Activated CD4-positive, alpha-beta T cell treated with anti-CD3 and anti-CD28 coated beads for 36 hours (primary cell): ENCODE data around the gene HDHD3. TPM values are rescaled to one million over a fixed set of nuclear protein-coding genes. Genes with fewer than 3 reads are reported as not detected.
"Not testable (repeated sequence)": the region's sequence is repeated elsewhere in the genome, so short reads cannot be mapped to it uniquely, and the experiment has no call there.

Experiments used
- ATAC-seq: fragments of 200-7000 bp; cut with Tn5 transposase; one replicate; pipeline ENCODE4 v1.10.0; 2021; ENCODE audit warnings: mild to moderate bottlenecking, moderate library complexity
- CTCF ChIA-PET: fragments of 350-600 bp; sonication (Branson Sonifier 250); formaldehyde crosslinking; loops from one replicate; lab custom pipeline; 2021; ENCODE audit warnings: antibody characterized with exemption; lab: Charles Lee
- POLR2A ChIA-PET: fragments of 350-600 bp; sonication (Branson Sonifier 250); formaldehyde crosslinking; loops from one replicate; lab custom pipeline; 2021; ENCODE audit warnings: antibody characterized with exemption, inconsistent platforms; lab: Charles Lee
- DNase-seq: peaks from one replicate; pipeline ENCODE4 v3.0.0-alpha.2; 2020
- H3K27ac Mint-ChIP-seq: one replicate; pipeline ENCODE4 v1.8.0; 2021; ENCODE audit warnings: mixed read lengths
- H3K27me3 Mint-ChIP-seq: one replicate; pipeline ENCODE4 v1.8.0; 2021; ENCODE audit warnings: mixed read lengths
- H3K36me3 Mint-ChIP-seq: one replicate; pipeline ENCODE4 v1.8.0; 2021; ENCODE audit warnings: low read depth, mixed read lengths
- H3K4me1 Mint-ChIP-seq: one replicate; pipeline ENCODE4 v1.8.0; 2021; ENCODE audit warnings: mixed read lengths
- H3K4me3 Mint-ChIP-seq: one replicate; pipeline ENCODE4 v1.8.0; 2021; ENCODE audit warnings: mild to moderate bottlenecking, moderate library complexity, mixed read lengths
- H3K9me3 Mint-ChIP-seq: one replicate; pipeline ENCODE4 v1.8.0; 2021; ENCODE audit warnings: low read depth, mixed read lengths
- intact Hi-C, 2 experiments: fragments of 100-400 bp; cut with DNase I in 1 of 2; cut with micrococcal nuclease in 1 of 2; formaldehyde crosslinking; loops; one replicate each; pipeline versions ENCODE4 v1.14.2 to v1.15.1; 2022 to 2024; cut with DNase I, micrococcal nuclease
- total RNA-seq, 2 experiments: library from RNA; stranded (reverse); gene quantifications; one replicate each; pipeline ENCODE4 v1.2.3, GENCODE V29; 2021

HDHD3 gene
- total RNA-seq, 2 experiments from 2014 or later: 12.7 to 16.5 TPM

DNA sequence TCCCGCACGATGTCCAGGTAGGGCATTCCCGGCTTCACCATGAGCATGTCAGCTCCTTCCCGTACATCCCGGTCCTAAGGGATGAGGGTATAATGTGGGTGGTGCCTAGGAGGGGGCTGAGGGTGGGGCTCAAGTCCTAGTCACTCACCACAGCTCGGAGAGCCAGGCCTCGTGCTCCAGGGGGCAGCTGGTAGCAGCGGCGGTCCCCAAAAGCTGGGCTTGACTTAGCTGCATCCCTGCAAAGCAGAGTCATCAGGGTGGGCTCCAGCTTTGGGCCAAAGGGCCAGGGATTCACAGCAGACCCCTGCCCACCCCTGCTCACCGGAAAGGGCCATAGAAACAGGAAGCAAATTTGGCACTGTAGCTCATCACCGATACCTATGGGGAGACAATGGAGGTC is 12.7 kb upstream of the HDHD3 start:
- intact Hi-C loops: no loop called here
- no peak for ATAC-seq
- Mint-ChIP-seq H3K9me3 (no peaks in the 10 kb centered on the region), H3K4me1 (no peaks in the 10 kb centered on the region), H3K27ac (no peak overlapping the region), H3K4me3 (no peak overlapping the region), H3K27me3 (no peaks in the 10 kb centered on the region), H3K36me3 (peaks cover 10% of the 10 kb centered on the region)
- DNase-seq: no peak
- ChIA-PET POLR2A (no interaction called here), CTCF (interaction anchor here (0.5 kb wide), 1 partner anchor 172 kb away, joined by 3 read pairs; no protein-coding TSS in a partner anchor)

DNA sequence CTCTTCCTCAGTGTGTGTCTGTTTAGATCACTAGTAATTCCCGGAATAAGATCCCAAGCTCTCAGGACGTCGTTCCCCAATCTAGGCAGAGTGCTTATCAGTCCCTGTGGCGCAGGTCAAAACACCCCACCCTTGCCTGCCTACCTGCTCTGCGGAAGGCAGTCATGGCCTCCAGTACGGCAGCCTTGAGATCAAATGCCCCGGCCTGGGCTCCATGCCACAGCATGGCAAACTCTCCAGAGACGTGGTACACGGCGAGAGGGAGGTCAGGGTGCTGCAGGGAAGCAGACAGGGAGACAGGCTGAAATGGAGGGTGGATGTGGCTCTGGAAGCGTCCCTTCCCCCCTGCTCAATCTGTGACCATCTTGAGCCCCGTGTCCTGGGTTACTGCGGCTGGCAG is 12.0 kb upstream of the HDHD3 start:
- Mint-ChIP-seq H3K27me3 (no peaks in the 10 kb centered on the region), H3K27ac (no peak overlapping the region), H3K4me3 (no peak overlapping the region), H3K36me3 (peaks cover 10% of the 10 kb centered on the region), H3K9me3 (no peaks in the 10 kb centered on the region), H3K4me1 (no peaks in the 10 kb centered on the region)
- ATAC-seq (no peak), DNase-seq (no peak)
- ChIA-PET CTCF (interaction anchor here (0.5 kb wide), 1 partner anchor 171 kb away, joined by 3 read pairs; no protein-coding TSS in a partner anchor), POLR2A (no interaction called here)
- intact Hi-C loops: no loop called here

DNA sequence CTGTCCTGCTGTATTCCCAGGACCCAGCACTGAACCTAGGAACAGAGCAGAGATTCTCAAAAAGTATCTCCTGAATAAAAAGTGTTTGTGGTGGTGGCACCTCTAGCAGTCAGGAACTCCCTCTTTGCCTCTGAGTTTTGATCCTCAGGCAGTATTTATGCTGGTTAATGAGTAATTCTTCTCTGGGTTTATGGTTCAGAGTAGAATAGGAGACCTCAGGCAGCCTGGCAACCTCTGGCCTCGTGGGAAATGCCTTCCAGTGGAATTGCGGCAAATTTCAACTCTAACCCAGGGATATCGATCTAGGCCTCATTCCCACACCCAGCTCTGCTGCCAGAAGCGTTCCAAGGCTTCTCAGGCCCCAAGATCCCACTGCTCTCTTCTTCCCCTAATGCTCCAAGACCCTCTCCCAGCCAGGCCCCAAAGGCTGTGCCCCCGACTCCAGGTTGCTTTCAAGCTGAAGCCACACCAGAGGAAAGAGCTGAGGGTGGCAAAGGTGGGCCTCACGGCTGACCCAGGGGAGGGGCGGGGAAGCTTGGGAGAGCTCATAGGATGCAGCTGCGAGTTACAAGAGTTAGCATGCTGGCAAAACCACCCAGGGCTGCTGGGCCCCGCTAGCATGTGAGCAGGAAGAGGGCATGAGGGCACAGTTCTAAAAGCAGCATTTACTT is 10.9 kb upstream of the HDHD3 start:
- DNase-seq (no peak), ATAC-seq (no peak)
- peaks cover 6% of the 10 kb centered on the region for H3K36me3 Mint-ChIP-seq
- H3K4me3 Mint-ChIP-seq: no peak overlapping the region
- H3K4me1 Mint-ChIP-seq: no peaks in the 10 kb centered on the region
- no peaks in the 10 kb centered on the region for H3K9me3 Mint-ChIP-seq
- CTCF ChIA-PET: interaction anchor here (0.7 kb wide), 1 partner anchor 15 kb away, joined by 4 read pairs; no protein-coding TSS in a partner anchor
- no peaks in the 10 kb centered on the region for H3K27me3 Mint-ChIP-seq
- intact Hi-C loops: no loop called here
- POLR2A ChIA-PET: no interaction called here
- no peak overlapping the region for H3K27ac Mint-ChIP-seq

DNA sequence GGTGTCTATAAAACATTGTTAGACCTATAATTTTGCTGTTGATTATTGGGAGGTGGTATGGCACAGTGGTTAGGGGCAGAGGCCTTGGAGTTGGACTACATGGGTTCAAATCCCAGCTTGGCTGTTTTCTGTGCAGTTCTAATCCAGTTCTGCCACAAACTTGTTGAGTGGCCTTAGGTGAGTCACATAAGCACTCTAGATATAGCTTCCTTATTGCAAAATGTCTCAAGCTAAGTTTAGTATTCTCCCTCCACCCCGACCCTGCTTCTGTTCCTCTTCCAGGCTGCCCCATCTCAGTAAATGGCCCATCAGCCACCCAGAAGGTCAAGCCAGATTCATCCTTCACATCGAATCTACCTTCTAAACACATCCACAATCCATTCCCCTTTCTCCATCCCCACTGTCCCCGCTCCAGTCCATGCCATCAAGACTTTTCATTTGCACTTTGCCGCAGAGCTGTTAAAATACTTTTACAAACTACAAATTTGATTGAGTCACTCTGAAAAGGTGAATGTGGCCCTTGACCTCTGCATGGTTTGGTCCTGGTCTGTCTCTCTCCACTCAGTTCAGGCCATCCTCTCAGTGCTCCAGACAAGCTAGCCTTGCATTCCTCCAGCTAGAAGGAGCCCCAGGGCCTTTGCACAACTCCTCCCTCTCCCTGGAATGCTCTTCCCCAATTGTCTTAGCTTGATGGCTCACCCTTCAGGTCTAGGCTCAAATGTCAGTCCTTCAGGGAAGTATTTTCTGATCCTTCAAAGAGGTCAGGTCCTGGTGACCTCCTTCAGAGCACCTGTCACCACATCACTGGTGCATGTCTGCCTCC is 10.0 kb upstream of the HDHD3 start:
- Mint-ChIP-seq H3K4me1 (no peaks in the 10 kb centered on the region), H3K27me3 (no peaks in the 10 kb centered on the region), H3K4me3 (no peak overlapping the region), H3K9me3 (no peaks in the 10 kb centered on the region), H3K27ac (no peak overlapping the region), H3K36me3 (peaks cover 6% of the 10 kb centered on the region)
- intact Hi-C loops: no loop called here
- DNase-seq (no peak), ATAC-seq (no peak)
- ChIA-PET POLR2A (no interaction called here), CTCF (interaction anchor here (0.7 kb wide), 1 partner anchor 148 kb away, joined by 3 read pairs; no protein-coding TSS in a partner anchor)

DNA sequence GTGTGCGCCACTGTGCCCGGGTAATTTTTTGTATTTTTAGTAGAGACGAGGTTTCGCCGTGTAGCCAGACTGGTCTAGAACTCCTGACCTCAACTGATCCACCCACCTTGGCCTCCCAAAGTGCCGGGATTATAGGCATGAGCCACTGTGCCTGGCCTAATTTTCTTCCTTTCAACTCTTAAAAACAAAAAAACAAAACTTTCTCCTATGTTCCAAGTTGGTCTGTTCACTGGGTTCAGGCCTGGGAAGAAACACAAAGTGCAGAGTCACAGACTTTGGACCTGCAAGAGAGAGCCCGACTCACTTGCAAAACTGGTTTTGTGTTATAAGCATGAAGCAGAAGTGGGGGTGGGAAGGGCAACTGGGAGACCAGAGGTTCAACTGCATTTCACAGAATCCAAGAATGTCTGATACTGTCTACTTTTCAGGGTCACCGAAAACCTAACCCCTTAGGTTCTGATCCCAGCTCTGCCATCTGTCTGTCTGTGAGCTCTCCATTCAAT is 5.2 kb upstream of the HDHD3 start:
- DNase-seq (no peak), ATAC-seq (no peak)
- H3K36me3 Mint-ChIP-seq: peaks cover 2% of the 10 kb centered on the region
- H3K4me3 Mint-ChIP-seq: no peak overlapping the region
- no peak overlapping the region for H3K27ac Mint-ChIP-seq
- intact Hi-C loops: no loop called here
- ChIA-PET CTCF (interaction anchor here (1.3 kb wide), 1 partner anchor 21 kb away, joined by 3 read pairs; no protein-coding TSS in a partner anchor), POLR2A (no interaction called here)
- H3K27me3 Mint-ChIP-seq: no peaks in the 10 kb centered on the region
- peaks cover 4% of the 10 kb centered on the region for H3K4me1 Mint-ChIP-seq
- H3K9me3 Mint-ChIP-seq: no peaks in the 10 kb centered on the region

DNA sequence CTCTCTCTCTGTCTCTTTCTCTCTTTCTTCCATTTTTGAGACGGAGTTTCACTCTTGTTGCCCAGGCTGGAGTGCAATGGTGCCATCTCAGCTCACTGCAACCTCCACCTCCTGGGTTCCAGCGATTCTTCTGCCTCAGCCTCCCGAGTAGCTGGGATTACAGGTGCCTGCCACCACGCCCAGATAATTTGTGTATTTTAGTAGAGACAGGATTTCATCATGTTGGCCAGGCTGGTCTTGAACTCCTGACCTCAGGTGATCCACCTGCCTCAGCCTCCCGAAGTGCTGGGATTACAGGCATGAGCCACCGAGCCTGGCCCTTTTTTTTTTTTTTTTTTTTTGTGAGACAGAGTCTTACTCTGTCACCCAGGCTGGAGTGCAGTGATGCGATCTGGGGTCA is 4.7 kb upstream of the HDHD3 start:
- DNase-seq, H3K4me3 Mint-ChIP-seq, H3K27me3 Mint-ChIP-seq, H3K9me3 Mint-ChIP-seq, H3K27ac Mint-ChIP-seq, CTCF ChIA-PET, intact Hi-C loops, H3K4me1 Mint-ChIP-seq, H3K36me3 Mint-ChIP-seq, ATAC-seq, POLR2A ChIA-PET: not testable (repeated sequence)

DNA sequence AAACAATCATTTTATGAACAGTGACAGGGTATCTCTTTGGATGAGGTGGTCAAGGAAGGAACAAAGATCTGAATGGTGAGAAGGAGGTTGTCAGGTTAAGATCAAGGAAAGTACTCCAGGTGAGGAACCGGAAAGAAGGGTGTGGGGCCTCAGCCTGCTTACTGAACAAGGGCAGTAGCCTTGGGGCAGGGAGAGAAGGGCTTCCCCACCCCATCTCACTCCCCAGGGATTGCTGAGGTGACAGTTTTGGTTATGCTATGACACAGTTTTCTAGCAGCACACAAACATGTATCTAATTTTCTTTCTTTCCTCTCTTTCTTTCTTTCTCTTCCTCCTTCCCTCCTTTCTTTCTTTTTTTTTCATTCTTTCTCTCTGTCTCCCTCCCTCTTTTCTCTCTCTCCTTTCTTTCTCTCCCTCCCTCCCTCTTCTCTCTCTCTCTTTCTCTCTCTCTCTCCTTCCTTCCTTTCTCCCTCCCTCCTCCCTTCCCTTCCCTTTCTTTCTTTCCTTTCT is 4.1 kb upstream of the HDHD3 start:
- no peak for ATAC-seq
- no peak overlapping the region for H3K4me3 Mint-ChIP-seq
- ChIA-PET CTCF (no interaction called here), POLR2A (no interaction called here)
- intact Hi-C loops: no loop called here
- no peaks in the 10 kb centered on the region for H3K9me3 Mint-ChIP-seq
- peak; percentile 27 for DNase-seq
- no peaks in the 10 kb centered on the region for H3K27me3 Mint-ChIP-seq
- peaks cover 4% of the 10 kb centered on the region for H3K4me1 Mint-ChIP-seq
- H3K36me3 Mint-ChIP-seq: peaks cover 2% of the 10 kb centered on the region
- peak overlapping the region; percentile 1 for H3K27ac Mint-ChIP-seq

DNA sequence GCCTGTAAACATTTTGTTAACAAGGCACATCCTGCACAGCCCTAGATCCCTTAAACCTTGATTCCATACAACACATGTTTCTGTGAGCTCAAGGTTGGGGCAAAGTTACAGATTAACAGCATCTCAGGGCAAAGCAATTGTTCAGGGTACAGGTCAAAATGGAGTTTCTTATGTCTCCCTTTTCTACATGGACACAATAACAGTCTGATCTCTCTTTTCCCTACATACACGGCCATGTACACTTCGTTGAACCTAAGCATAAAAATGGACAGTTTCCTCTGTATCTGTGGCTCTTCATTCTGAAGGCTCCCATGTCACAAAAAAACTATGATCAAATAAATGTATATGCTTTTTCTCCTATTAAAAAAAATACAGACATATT is 3.0 kb upstream of the HDHD3 start:
- intact Hi-C loops: loop anchor here in 1 of 2 experiments (5.0 kb wide), 1 partner anchor 38 kb away; the partner anchor contains the start of gene WDR31

DNA sequence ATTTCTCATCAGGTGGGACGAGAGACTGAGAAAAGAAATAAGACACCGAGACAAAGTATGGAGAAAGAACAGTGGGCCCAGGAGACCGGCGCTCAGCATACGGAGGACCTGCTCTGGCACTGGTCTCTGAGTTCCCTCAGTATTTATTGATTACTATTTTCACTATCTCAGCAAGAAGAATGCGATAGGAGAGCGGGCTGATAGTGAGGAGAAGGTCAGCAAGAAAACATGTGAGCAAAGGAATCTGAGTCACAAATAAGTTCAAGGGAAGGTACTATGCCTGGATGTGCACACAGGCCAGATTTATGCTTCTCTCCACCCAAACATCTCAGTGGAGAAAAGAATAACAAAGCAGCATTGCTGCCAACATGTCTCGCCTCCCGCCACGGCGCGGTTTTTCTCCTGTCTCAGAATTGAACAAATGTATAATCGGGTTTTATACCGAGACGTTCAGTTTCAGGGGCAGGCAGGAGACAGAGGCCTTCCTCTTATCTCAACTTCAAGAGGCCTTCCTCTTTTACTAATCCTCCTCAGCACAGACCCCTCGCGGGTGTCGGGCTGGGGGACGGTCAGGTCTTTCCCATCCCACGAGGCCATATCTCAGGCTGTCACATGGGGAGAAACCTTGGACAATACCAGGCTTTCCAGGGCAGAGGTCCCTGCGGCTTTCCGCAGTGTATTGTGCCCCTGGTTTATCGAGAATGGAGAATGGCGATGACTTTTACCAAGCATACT is 2.5 kb upstream of the HDHD3 start:
- ATAC-seq, DNase-seq, POLR2A ChIA-PET, H3K4me3 Mint-ChIP-seq, H3K27ac Mint-ChIP-seq, H3K36me3 Mint-ChIP-seq, CTCF ChIA-PET, H3K9me3 Mint-ChIP-seq, H3K27me3 Mint-ChIP-seq: not testable (repeated sequence)
- intact Hi-C loops: loop anchor here in 1 of 2 experiments (5.0 kb wide), 1 partner anchor 37 kb away; the partner anchor contains the start of gene WDR31
- H3K4me1 Mint-ChIP-seq: peaks cover 17% of the 10 kb centered on the region

More for the DNA sequence above, 3.0 kb upstream of the HDHD3 start:
- peaks cover 14% of the 10 kb centered on the region for H3K4me1 Mint-ChIP-seq
- ATAC-seq, H3K9me3 Mint-ChIP-seq, H3K27me3 Mint-ChIP-seq, DNase-seq, H3K4me3 Mint-ChIP-seq, POLR2A ChIA-PET, H3K36me3 Mint-ChIP-seq, H3K27ac Mint-ChIP-seq: not testable (repeated sequence)
- CTCF ChIA-PET: interaction anchor here (0.6 kb wide), 1 partner anchor 127 kb away, joined by 3 read pairs; no protein-coding TSS in a partner anchor

DNA sequence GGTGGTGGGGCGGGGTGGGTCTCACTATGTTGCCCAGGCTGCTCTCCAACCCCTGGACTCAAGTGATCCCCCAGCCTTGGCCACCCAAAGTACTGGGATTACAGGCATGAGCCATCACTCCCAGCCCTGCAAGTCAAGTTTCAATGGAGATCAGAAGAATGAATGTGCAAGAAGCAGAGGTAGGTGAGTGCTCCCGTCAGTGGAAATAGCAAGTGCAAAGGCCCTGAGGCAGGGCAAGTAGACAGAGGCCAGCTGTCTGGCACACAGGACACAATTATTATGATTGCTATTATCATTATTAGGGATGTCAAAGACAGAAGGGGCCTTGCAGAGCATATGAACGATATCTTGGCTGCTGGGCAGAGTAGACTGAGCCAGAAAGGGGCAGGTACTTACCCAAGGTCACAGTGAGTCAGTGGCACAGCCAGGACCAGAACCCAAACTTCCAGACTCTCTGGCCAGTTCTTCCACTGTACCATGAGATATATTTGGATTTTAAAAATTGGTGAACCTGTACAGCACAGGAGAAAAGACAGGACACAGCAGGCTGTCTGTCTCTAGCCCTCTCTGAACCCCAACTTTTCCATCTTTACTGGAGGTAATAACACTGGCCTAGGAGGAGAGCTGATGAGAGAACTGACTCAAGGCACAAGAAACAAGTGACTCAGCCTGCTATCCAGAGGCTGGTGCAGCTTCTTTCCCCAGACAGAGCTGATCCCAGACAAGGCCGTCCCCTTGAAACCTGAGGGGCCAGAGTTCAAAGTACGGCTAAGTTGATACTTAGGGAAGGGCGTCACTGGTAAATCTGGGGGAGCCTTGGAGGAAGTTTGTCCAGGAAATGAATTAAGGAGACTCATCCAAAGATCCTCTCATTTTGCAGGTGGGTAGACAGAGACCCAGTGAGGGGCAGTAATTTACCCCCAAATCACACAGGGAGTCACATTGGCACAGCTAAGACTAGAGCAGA is 1.4 kb downstream of the HDHD3 start:
- Mint-ChIP-seq H3K36me3 (peaks cover 13% of the 10 kb centered on the region), H3K4me1 (peaks cover 14% of the 10 kb centered on the region), H3K27ac (peak overlapping the region; percentile 89), H3K4me3 (peak overlapping the region; percentile 88), H3K27me3 (no peaks in the 10 kb centered on the region), H3K9me3 (no peaks in the 10 kb centered on the region)
- CTCF ChIA-PET: interaction anchor here (0.6 to 1.0 kb wide), 7 partner anchors 11 to 282 kb away, joined by 3 to 4 read pairs (median 3); no protein-coding TSS in a partner anchor
- POLR2A ChIA-PET: interaction anchor here (0.8 kb wide), 1 partner anchor 13 kb away, joined by 3 read pairs; no protein-coding TSS in a partner anchor
- intact Hi-C loops: loop anchor here in 1 of 2 experiments (1.0 to 5.0 kb wide), 2 partner anchors 33 to 100 kb away; partner anchors contain the start of genes CDC26, PRPF4 and WDR31
- peak; percentile 43 for ATAC-seq
- DNase-seq: peak; percentile 34
